GM18502 (cell line): ENCODE measurements around the gene DNAJB14.
A peak's percentile ranks its signal among the peaks of the same experiment; 100 is the strongest.
"Not testable (repeated sequence)": the region's sequence is repeated elsewhere in the genome, so short reads cannot be mapped to it uniquely, and the experiment has no call there.

Source experiments
- ATAC-seq: cut with Tn5 transposase; IDR thresholded peaks from one replicate; pipeline ENCODE4 v1.9.1; 2021; ENCODE audit warnings: mild to moderate bottlenecking; ENCODE audit not compliant: unreplicated experiment, poor library complexity

The DNAJB14 gene

DNA sequence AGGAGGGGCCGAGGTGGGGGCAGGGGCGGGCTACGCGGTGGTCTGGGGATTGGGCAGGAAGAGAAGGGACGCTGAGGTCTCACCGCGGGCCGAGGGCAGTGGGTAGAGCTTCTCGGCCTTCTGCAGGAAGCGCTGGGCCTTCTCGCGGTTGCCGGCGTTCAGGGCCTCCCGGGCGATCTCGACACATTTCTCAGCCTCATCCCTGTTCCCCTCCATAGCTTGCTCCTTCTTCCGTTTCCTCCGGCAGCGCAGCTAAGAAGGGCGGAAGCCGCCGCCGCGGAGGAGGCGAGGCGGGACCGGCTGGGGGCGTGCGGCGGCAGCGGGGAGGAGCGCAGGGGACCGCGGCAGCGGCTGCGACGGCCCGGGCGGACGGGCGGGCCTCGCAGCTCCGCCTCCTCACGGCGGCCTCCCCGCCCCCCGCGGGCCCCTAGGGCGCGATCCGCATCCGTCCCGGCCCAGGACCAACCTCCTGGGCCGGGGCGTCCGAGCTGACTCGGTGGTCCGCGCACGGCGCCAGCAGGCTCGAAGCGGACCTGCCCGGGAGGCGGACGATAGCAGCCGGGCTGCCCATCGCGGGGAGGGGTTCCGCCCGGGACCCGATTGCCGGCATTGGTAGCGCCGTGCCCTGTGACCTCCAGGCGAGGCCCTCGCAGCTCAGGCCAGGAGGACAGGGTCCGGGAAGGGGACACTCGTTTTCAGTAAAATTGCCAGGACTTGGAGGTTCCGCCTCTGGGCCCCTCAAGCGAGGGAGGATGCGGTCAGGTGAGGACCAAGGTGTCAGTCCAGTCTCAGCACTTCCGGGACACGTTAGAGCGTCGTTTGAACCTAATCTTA is at the start of gene DNAJB14:
Gene DNAJB14, minus strand, starts transcription at position 263 of the 834 bp plus-strand sequence. Its CDS starts 47 bp downstream, at position 216.
- ATAC-seq, result peak; percentile 40

DNA sequence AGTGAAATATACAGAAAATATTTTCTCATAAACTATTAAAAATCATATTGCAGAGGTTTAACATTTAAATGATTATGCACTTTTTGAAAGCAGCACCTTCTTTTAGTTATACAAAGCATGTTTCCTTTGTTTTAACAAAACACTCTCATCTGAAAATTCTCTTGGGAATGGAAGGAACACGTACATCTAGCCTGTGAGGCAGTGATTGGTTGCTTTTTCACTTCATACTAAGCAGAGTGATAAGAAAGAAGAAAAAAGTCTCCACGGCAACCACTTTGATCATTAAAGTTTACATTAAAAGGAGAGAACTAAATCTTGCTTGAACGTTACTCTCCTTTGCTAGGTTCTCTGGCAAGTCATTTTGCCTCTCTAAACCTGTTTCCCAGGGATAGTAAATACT is 45.3 kb upstream of the DNAJB14 start:
- ATAC-seq, result no peak

DNA sequence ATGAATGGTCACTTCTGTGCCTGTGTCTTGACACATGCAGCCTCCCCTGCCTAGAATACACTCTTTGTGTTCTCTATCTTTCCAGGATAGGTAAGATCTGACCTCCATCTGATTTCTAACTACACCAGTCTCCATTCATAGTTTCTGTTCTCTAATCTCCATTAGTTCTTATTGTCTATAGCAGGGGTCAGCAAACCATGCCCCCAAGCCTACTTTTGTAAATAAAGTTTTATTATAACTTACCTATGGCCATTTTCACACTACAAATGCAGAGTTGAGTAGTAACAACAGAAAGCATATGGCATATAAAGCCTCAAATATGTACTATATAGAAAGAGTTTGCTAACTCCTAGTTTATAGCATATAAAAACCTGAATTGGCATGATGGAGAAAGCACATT is 41.3 kb upstream of the DNAJB14 start:
- no peak for ATAC-seq

DNA sequence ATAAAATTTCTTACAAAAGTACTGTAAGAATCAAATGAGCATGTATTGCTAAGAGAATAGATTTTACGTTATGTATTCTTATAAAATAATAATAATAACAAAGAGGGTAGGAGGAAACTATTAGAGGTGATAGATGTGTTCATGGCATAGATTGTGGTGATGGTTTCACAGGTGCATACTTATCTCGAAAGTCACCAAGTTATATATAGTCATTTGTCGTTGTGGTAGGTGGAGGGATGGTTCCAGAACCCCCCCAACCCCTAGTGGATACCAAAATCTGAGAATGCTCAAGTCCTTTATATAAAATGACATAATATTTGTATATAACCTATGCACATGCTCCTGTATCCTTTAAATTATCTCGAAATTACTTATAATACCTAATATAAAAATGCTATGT is 40.4 kb upstream of the DNAJB14 start:
- peak; percentile 77 for ATAC-seq

DNA sequence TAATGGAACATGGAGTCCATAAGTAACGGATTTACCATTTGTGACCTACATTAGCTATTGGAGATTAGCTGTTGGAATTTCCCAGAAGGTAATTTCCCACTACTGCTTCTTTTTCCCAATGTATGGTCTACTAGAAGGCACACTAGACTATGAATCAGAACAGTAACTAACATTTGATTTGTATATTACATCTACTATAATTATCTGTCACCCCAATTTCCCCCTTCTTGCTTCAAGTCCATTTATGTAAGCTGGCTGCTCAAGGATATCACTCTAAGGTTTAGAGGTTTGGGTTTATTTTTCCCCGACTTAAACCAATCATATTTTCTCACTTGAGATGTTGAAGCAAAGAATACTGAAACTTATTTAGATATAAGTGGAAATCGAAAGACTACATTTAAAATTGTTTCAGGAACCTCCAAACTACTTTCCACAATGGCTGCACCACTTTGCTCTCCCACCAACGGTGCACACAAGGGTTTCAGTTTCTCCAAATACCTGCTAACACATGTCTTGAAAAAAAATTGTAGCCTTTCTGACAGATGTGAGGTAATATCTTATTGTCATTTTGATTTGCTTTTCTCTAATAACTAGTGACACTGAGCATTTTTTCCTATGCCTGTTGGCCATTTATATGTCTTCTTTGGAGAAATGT is 37.0 kb upstream of the DNAJB14 start:
- ATAC-seq, result peak; percentile 41

DNA sequence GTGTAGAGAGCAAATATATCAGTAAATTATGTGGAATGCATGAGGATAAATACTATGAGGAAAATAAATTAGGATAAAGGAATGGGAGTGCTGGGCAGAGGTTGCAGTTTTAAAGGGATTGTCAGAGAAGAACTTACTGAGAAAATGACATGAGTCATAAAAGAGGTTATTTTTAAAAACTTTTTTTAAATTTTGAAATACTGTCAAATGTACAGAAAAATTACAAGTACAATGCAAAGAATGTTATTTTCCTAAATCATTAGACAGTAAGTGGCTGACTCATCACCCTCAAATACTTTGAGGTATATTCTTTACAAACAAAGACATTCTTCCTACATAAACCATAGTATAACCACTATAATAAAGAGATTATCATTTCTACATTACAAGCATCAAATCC is 33.5 kb upstream of the DNAJB14 start:
- ATAC-seq, result no peak

DNA sequence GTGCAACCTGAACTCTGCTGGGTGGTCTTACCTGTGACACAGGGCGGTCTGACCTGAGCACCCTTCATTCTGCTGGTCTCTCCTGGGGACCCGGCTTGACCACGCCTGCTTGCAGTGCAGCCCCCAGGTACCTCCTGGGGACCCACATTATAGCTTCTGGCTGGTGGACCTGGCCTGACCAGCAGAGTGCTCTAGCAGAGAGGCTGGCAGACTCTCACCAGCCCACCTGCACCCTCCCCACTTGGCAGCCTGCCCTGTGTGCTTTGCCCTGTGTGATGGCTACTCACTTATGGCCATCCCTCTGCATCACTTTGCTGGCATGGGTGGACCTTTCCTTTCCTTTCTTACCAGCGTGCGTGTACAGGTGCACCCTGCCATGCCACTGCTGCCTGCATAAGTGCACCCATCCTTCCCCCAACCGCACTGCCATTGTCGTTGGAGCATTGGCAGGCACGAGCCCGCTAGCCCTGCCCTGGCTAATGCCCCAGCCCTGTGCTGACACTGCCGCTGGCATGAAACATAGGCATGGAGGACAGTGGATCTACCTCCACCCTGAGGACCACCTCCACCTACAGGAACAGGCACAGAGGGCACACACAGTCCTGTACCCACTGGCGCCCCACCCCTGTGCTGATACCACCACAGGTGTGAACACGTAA is 25.2 kb upstream of the DNAJB14 start:
- no peak for ATAC-seq

DNA sequence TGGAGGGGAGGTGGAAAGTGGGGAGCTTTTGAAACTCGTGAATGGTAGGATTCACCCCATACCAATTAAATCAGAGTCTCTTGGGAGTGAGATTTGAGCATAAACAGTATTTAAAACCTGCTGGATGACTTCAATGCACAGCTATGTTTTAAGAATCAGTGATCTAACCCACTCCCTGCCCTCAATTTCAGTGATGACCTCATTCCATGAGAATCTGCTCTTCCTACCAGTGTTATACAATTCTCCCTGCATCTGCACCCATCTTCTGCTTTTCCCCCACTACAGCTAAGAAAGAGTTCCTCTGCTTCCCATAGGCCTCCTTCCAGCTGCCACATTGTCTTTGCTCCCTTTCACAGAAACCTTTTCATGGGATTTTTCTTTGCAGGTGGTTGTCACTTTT is 21.9 kb upstream of the DNAJB14 start:
- ATAC-seq, result no peak

DNA sequence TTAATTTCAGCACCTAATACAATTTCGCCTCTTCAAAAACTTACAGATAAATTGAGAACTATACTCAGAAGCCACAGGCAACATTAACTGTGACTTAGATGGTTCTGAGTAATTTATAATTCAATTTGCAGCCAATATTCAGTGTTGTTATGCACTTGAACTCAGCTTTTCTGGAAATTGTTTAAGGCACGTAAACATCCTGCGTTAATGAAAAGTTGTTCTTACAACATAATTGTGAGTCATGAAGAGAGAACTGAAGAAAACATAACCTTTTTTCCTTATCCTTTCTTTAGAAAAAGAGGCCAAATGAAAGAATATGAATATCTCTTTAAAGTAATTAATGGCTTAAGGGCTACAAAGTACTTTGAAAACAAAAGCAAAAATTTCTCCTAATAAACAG is 20.3 kb upstream of the DNAJB14 start:
- no peak for ATAC-seq

DNA sequence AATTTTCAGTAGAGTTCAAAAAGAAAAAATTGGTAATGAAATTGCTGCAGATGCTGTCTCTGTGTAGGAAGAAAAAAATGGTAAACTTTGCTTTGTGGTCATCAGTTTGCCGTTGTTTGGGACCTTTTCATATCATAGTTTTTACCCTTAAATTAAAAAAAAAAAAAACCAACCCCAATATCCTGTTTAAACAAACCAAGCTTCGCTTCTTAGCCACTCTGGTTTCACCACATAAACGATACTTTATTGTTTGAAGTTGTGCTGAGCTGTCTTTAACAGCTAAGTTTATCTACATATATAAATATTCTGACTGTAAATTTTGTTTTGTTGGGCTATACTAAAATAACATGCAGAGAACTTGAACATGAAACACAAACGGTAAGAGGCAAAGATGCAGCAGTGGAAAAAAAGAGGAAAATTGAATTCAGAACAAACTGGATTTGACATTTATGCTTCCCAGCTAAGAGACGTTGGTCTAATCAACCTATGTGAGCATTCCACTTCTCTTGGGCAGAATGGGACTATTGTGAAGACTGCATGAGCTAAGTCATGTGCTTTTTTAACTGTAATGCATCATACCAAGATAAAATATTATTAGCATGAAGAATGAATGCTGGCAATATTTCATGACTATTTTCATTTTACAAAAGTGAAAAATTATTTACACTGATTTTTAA is 19.4 kb upstream of the DNAJB14 start:
- no peak for ATAC-seq

DNA sequence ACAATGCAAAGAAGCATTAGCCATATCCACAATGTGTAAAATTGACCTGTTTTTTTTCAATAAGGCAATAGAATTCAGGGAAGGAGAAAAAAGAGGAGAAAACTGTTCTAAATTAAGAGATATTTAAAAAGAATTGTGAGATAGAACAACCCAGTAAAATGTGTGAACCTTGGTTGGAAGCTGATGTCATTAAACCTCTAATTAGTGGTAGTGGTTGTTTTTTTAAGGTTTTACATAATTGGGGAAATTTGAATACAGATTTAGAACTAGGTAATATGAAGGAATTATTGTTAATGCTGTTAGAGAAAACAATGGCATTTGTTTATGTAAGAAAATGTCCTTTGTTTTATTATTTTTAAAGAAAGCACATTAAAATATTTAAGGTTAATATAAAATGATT is 18.8 kb upstream of the DNAJB14 start:
- no peak for ATAC-seq

DNA sequence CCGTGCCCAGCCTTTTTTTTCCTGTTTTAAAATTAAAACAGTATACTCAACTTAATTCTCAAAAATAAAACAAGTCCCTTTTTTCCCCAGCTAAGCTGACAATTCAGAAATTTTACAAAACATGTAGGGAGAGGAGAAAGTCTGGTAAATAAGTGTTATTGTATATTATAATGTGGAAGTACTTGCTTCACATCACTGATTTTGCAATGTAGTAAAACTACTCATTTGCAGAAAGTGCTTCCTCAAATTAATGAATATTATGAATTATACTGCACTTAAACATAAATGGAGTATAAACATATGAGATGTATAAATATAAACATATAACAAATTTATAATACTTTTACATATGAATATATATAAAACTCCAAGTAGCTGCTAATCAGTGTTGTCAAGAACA is 15.3 kb upstream of the DNAJB14 start:
- ATAC-seq, result no peak

DNA sequence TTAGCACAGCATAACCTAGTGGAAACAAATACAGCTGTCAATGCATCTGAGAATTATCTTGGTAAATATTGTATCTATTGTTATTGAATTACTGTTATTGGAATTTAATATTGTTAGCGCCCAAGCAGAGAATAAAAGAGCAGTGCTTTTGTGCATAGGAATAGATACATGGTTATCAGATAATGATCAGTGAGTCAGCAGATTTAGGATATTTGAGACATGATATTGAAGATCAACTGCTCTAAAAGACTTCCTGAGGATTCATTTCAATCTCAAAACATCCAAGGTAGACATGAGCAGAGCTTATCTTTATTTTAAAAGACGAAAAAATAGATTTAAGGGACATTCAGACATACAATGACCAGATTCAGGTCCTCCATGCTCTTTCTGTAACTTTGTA is 14.2 kb upstream of the DNAJB14 start:
- no peak for ATAC-seq

DNA sequence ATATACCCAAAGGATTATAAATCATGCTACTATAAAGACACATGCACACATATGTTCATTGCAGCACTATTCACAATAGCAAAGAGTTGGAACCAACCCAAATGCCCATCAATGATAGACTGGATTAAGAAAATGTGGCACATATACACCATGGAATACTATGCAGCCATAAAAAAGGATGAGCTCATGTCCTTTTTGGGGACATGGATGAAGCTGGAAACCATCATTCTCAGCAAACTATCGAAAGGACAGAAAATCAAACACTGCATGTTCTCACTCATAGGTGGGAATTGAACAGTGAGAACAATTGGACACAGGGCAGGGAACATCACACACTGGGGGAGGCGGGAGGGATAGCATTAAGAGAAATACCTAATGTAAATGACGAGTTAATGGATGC is 11.8 kb upstream of the DNAJB14 start:
- ATAC-seq, result not testable (repeated sequence)

DNA sequence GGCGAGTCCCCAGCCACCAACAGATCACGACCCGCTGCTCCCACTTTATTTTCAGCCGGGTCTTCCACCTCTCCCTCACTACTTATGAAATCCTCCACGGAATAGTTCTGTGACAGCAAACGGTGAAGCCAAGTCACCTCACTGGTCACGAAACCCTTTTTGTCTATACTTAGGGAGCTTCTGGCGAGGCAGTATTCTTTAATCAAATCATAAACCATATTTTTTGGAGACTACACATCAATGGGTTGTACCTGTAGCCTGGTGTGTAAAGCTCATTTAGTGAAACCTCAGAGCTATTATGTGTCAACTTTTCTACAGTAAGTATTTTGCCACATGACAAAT is 4.5 kb upstream of the DNAJB14 start:
- no peak for ATAC-seq

DNA sequence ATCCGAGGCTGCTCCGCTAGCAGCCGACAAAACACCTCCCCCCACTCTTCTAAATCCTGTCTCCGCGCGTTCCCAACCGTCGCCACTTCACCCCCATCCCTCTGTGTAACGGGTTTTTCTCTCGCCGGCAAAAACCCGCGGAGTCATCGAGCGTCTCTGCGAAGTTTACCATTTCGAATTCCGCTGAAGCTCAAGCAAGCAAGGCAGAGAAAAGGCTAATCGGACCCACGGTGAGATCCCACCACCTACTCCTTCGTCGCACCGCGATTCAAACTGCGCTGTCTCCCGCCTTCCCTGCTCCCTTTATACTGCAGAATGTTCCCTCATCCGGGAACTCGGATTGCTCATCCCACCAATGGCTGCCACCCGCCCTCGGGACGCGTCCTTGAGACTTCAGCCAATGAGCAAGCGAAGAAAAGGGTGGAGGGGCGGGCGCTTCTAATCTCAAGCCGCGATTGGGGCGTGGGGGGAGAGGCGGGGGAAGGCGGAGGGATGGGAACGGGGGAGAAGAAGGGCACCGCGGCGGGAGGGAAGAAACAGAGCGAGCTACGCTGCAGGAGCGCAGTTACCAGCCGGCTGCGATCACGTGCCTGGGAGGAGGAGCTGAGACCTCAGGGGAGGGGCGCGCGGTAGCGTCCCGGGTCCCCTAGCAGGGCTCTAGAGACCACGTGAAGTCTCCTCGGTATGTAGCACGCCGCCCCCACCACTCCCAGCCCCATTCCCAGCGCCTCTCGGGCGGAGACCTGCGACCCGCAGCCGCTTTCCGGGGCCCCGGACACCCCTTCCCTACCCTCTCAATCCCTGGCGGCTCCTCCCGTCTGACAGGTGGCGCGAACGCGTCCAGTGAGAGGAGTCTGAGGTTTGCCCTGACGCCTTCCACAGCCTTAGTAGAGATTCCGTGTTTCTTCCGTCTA is 3.8 kb upstream of the DNAJB14 start, which contains the start of gene H2AZ1:
Gene H2AZ1, minus strand, starts transcription at position 277 of the 914 bp plus-strand sequence. Its CDS starts 105 bp downstream, at position 172.
- peak; percentile 70 for ATAC-seq

DNA sequence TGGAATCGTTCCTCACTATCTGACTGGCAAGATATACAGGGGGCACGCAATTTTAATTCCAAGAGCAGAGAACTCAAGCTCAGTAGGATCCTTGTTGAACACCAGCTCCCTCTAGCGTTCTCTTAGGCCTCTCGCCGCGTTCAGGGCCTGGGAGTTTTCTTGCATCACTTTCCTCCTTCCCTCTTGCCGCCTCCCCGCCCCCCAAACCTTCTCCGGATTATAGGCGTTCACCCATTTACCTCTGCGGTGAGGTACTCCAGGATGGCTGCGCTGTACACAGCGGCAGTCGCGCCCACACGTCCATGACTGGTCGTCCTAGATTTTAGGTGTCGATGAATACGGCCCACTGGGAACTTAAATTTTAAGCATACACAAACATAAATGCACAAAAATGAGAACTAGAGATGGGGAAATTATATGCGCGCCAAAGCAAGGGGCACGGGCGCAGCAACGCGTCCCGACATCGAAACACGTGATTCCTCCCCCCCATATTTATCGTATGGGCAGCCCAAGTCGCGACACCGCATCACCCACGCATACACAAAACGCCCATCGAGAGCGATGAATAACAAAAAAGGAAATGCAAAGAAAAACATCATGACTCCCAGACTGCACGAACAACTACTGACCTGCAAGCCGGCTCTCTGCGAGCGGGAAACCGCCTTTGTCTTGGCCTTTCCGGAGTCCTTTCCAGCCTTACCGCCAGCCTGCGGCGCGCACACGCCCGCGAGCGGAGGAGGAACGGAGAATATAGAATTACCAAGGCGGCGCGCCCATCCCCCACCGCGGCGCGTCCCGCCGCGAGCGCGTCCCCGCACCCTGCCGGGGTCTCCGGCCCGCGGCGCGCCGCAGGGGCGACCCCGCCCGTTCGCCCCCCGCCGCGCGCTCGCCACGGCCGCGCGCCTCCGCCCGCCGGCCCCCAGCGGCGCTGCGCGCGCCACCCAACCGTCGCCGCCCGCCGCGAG is 2.9 kb upstream of the DNAJB14 start:
- peak; percentile 30 for ATAC-seq

DNA sequence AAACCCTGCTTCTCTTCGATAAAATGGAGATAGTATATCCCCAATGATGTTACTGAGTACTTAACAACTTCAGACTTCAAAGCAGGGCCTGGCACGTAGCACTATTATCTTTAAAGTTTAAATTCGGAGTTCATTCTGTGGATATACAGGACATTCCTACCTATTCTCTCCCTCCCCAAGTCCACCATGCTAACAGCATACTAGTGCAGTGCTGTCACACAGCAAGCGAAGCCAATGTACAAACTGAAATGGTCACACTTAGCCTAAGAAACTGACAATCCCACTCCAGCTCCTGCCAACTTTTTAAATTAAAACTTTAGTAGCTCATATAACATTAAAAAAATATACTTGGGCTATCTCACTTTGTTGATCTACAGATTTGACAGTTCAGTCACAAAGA is 1.2 kb upstream of the DNAJB14 start:
- no peak for ATAC-seq

DNA sequence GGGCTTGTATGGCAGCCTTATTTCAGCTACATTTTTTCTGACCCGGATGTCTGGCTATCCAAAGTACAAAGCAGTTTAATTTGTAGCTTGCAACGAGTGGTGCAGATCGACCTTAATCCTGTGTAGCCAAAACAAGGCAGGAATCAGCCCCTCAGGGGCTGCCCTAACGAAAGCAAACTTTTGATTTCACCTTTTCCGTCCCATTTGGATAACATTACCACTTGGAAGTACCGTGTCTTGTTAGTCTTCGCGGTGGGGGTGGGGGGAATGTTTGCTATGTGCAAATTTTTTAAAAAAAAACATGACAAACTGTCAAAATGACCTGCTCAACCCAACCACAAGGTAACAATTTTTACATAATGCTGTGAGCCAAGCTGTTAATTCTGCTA is 766 bp upstream of the DNAJB14 start:
- no peak for ATAC-seq
